GM12873 (cell line): ENCODE results near the gene PARS2.

Source experiments
- CTCF ChIP-seq: IDR thresholded peaks from 2 replicates; pipeline ENCODE4 v1.5.1; 2012; ENCODE audit warnings: low read depth, mild to moderate bottlenecking, moderate library complexity, low read length, control low read depth; ENCODE audit not compliant: insufficient read depth; ENCODE audit errors: missing control alignments

Gene PARS2

GRCh38 chr1:54763816-54764132 lies 549 bp downstream of the PARS2 start:
- no peak for TF ChIP-seq CTCF

GRCh38 chr1:54758678-54759348 lies 5.5 kb downstream of the PARS2 start:
- TF ChIP-seq CTCF, result no peak

GRCh38 chr1:54757833-54758232 lies 6.5 kb downstream of the PARS2 start:
- TF ChIP-seq CTCF, result no peak

- no peak for TF ChIP-seq CTCF
These were observed 9.6 kb downstream of the PARS2 start for GRCh38 chr1:54754486-54755285.

- no peak for TF ChIP-seq CTCF
These were observed 10.3 kb downstream of the PARS2 start for GRCh38 chr1:54754045-54754444.

GRCh38 chr1:54751426-54751825 lies 12.9 kb downstream of the PARS2 start:
- no peak for TF ChIP-seq CTCF

- no peak for TF ChIP-seq CTCF
These were observed 13.7 kb downstream of the PARS2 start for GRCh38 chr1:54750596-54750995.
